Caco-2 (cell line): ENCODE measurements around the gene NUDT13. TPM values are rescaled to one million over a fixed set of nuclear protein-coding genes. Genes with fewer than 3 reads are reported as not detected.

Experiments used
- BruUV-seq: library from RNA; stranded (reverse); fragments of 400-500 nt; replicated peaks from 2 replicates; lab custom pipeline; 2021; lab: Mats Ljungman, UMichigan
- CTCF ChIA-PET: fragments of 300-600 bp; sonication (Branson Sonifier 250); formaldehyde crosslinking; loops from one replicate; lab custom pipeline; 2022; ENCODE audit warnings: antibody characterized with exemption; lab: Charles Lee
- POLR2A ChIA-PET: fragments of 300-600 bp; sonication (Branson Sonifier 250); formaldehyde crosslinking; loops from one replicate; lab custom pipeline; 2022; ENCODE audit warnings: antibody characterized with exemption; lab: Charles Lee
- DNase-seq, 2 experiments: peaks; one replicate each; pipeline versions ENCODE4 v3.0.0 to v3.0.0-alpha.2; 2020 to 2022
- H3K27me3 ChIP-seq: replicated peaks from 2 replicates; pipeline ENCODE4 v1.6.0; 2011; ENCODE audit warnings: low read length; ENCODE audit not compliant: control insufficient read depth, insufficient read depth
- H3K36me3 ChIP-seq: 2 replicates; pipeline ENCODE4 v1.5.1; 2011; ENCODE audit warnings: low read length; ENCODE audit not compliant: control insufficient read depth, insufficient read depth
- H3K4me1 ChIP-seq: fragments of 250-450 bp; sonication (Bioruptor Pico); 2 replicates; pipeline ENCODE4 v1.5.1; 2020; ENCODE audit warnings: mild to moderate bottlenecking
- H3K4me3 ChIP-seq: 2 replicates; pipeline ENCODE4 v1.5.1; 2011; ENCODE audit warnings: low read depth, mild to moderate bottlenecking, control low read depth, low read length
- H3K9me3 ChIP-seq: fragments of 250-450 bp; sonication (Bioruptor Pico); 2 replicates; pipeline ENCODE4 v1.5.1; 2020; ENCODE audit warnings: mild to moderate bottlenecking, moderate library complexity
- H3K27ac Mint-ChIP-seq: one replicate; pipeline ENCODE4 v1.8.0; 2022; ENCODE audit warnings: mixed read lengths; ENCODE audit not compliant: unreplicated experiment
- H3K27me3 Mint-ChIP-seq: one replicate; pipeline ENCODE4 v1.8.0; 2022; ENCODE audit warnings: mixed read lengths; ENCODE audit not compliant: insufficient read depth, unreplicated experiment
- H3K36me3 Mint-ChIP-seq: one replicate; pipeline ENCODE4 v1.8.0; 2022; ENCODE audit warnings: mild to moderate bottlenecking, mixed read lengths; ENCODE audit not compliant: insufficient read depth, unreplicated experiment
- H3K4me1 Mint-ChIP-seq: one replicate; pipeline ENCODE4 v1.8.0; 2022; ENCODE audit warnings: low read depth, mixed read lengths; ENCODE audit not compliant: unreplicated experiment
- H3K4me3 Mint-ChIP-seq: one replicate; pipeline ENCODE4 v1.8.0; 2022; ENCODE audit warnings: mild to moderate bottlenecking, moderate library complexity, mixed read lengths; ENCODE audit not compliant: unreplicated experiment
- H3K9me3 Mint-ChIP-seq: one replicate; pipeline ENCODE4 v1.8.0; 2022; ENCODE audit warnings: mixed read lengths; ENCODE audit not compliant: unreplicated experiment
- intact Hi-C: fragments of 100-400 bp; cut with micrococcal nuclease; formaldehyde crosslinking; loops from one replicate; pipeline ENCODE4 v1.10.0; 2022; ENCODE audit not compliant: unreplicated experiment
- total RNA-seq: library from RNA; stranded (reverse); gene quantifications from 2 replicates; pipeline ENCODE4 v1.2.3, GENCODE V29; 2022
- TF ChIP-seq, protein P1 (sequence below), 2 experiments: fragments of 200-600 bp in 1 of 2; IDR thresholded peaks; 1 replicate in 1 of 2; 2 replicates in 1 of 2; pipeline versions ENCODE4 v1.5.1 to v1.8.0; 2011 to 2022; ENCODE audit warnings: antibody characterized with exemption in 1 of 2, control low read depth in 1 of 2, inconsistent platforms in 1 of 2, low read depth in 1 of 2, low read length in 1 of 2, mild to moderate bottlenecking in 1 of 2, moderate library complexity in 1 of 2; ENCODE audit not compliant: insufficient read depth in 1 of 2, severe bottlenecking in 1 of 2, unreplicated experiment in 1 of 2

Gene NUDT13
- total RNA-seq, 1 experiment from 2014 or later = 6.5 TPM

DNA sequence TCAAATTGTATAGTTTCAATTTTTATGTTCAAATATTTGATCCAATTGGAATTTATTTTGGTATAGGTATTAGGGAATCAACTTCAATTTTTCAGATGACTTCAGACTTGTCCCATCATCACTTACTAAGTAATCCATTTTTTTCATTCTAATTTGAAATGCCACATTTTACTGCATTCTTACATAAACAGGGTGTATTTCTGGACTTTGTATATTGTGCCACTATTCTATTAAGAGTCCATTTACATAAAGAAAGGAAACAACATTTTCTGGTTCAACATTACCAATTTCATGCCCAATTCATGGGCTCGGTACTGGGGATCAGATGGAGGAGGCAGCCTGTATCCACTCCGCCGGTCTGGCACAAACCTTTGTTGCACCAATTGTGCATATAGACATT is 41.8 kb downstream of the NUDT13 start:
- H3K4me3 Mint-ChIP-seq = no peak overlapping the region
- peaks cover 3% of the 10 kb centered on the region for H3K36me3 ChIP-seq
- H3K4me1 ChIP-seq = peaks cover 5% of the 10 kb centered on the region
- ChIA-PET CTCF (no interaction called here), POLR2A (no interaction called here)
- H3K27me3 Mint-ChIP-seq = no peaks in the 10 kb centered on the region
- H3K4me1 Mint-ChIP-seq = peaks cover 7% of the 10 kb centered on the region
- H3K36me3 Mint-ChIP-seq = peaks cover 78% of the 10 kb centered on the region
- TF ChIP-seq, protein P1, sequence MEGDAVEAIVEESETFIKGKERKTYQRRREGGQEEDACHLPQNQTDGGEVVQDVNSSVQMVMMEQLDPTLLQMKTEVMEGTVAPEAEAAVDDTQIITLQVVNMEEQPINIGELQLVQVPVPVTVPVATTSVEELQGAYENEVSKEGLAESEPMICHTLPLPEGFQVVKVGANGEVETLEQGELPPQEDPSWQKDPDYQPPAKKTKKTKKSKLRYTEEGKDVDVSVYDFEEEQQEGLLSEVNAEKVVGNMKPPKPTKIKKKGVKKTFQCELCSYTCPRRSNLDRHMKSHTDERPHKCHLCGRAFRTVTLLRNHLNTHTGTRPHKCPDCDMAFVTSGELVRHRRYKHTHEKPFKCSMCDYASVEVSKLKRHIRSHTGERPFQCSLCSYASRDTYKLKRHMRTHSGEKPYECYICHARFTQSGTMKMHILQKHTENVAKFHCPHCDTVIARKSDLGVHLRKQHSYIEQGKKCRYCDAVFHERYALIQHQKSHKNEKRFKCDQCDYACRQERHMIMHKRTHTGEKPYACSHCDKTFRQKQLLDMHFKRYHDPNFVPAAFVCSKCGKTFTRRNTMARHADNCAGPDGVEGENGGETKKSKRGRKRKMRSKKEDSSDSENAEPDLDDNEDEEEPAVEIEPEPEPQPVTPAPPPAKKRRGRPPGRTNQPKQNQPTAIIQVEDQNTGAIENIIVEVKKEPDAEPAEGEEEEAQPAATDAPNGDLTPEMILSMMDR (IDR thresholded peaks at IDR 0.05; ENCODE audit: insufficient read depth in 1 of 2, low read depth in 1 of 2, low read length in 1 of 2, severe bottlenecking in 1 of 2, unreplicated experiment in 1 of 2) = no peak
- BruUV-seq = no TSS peak
- no peak for DNase-seq
- no peaks in the 10 kb centered on the region for H3K27me3 ChIP-seq
- no peaks in the 10 kb centered on the region for H3K9me3 Mint-ChIP-seq
- intact Hi-C loops = no loop called here
- no peaks in the 10 kb centered on the region for H3K9me3 ChIP-seq
- H3K4me3 ChIP-seq = no peak overlapping the region
- no peak overlapping the region for H3K27ac Mint-ChIP-seq

DNA sequence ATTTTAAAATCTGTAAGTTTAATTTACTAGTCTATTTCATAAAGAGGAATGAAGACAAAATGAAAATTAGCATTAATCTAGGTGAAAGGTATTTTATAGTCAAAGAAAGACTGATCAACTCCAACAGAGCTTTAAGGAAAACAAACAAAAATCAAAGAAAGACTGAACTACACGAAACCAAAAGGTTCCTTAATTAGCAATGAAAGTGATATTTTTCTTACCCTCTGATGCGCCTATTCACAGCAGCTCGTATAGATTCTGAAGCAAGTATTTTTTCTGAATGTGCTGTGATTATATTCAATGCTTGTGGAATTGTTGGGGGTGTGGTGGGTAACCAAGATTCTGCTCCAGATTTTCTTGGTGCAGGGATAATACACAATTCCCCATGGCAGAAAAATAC is 45.8 kb downstream of the NUDT13 start:
- Mint-ChIP-seq H3K9me3 (no peaks in the 10 kb centered on the region), H3K36me3 (peaks cover 65% of the 10 kb centered on the region), H3K4me1 (peaks cover 10% of the 10 kb centered on the region), H3K27ac (no peak overlapping the region), H3K27me3 (no peaks in the 10 kb centered on the region), H3K4me3 (no peak overlapping the region)
- CTCF ChIA-PET = no interaction called here
- peaks cover 2% of the 10 kb centered on the region for H3K36me3 ChIP-seq
- peaks cover 5% of the 10 kb centered on the region for H3K4me1 ChIP-seq
- no peak for DNase-seq
- H3K4me3 ChIP-seq = no peak overlapping the region
- POLR2A ChIA-PET = no interaction called here
- no TSS peak for BruUV-seq
- H3K27me3 ChIP-seq = no peaks in the 10 kb centered on the region
- H3K9me3 ChIP-seq = no peaks in the 10 kb centered on the region
- intact Hi-C loops = no loop called here
- TF ChIP-seq, protein P1 (IDR thresholded peaks at IDR 0.05; ENCODE audit: insufficient read depth in 1 of 2, low read depth in 1 of 2, low read length in 1 of 2, severe bottlenecking in 1 of 2, unreplicated experiment in 1 of 2) = no peak

DNA sequence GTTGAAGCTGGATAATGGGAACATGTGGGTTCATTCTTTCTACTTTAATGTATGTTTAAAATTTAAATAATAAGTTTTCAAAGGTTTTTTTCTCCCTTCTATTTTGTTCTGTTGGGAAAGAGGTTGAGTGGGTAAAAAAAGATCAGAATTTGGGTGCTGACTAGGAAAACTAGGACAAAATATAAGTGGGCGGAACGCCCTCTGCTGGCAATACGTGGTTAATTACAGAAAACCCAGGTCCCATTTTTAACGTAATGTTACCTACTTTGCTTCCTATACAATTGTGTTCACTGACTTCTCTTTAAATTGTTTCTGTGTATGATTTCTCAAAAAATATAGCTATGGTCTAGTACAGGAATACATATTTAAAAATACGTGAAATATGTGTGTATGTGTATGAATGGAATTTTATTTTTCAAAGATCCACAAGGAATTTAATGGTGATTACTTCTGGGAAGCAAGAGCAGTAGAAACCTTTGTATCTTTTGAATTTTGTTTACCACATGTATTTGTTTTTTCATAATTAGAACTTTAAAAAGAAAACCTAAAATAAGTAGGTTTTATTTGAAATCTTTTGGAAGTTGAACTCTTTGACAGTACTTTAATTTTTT is 48.9 kb downstream of the NUDT13 start:
- POLR2A ChIA-PET = interaction anchor here (0.6 to 0.7 kb wide), 2 partner anchors 9 to 14 kb away, joined by 3 to 5 read pairs; partner anchors contain the start of genes ECD and FAM149B1

More for the DNA sequence above, 48.9 kb downstream of the NUDT13 start:
- H3K9me3 ChIP-seq = no peaks in the 10 kb centered on the region
- CTCF ChIA-PET = interaction anchor here (2.2 kb wide), 1 partner anchor 63 kb away, joined by 22 read pairs; the partner anchor contains the start of gene P4HA1
- peaks cover 4% of the 10 kb centered on the region; the same call in 1 of the 2 replicates for H3K36me3 ChIP-seq
- H3K4me3 ChIP-seq = no peak overlapping the region
- intact Hi-C loops = loop anchor here (1.0 kb wide), 1 partner anchor 63 kb away; the partner anchor contains the start of gene P4HA1
- peaks cover 5% of the 10 kb centered on the region for H3K4me1 ChIP-seq
- TSS peak; percentile 12 for BruUV-seq
- Mint-ChIP-seq H3K27me3 (no peaks in the 10 kb centered on the region), H3K9me3 (no peaks in the 10 kb centered on the region), H3K4me1 (peaks cover 14% of the 10 kb centered on the region), H3K36me3 (peaks cover 60% of the 10 kb centered on the region), H3K4me3 (no peak overlapping the region), H3K27ac (no peak overlapping the region)
- DNase-seq = peak; percentile 59 to 80
- TF ChIP-seq, protein P1 (IDR thresholded peaks at IDR 0.05; ENCODE audit: insufficient read depth in 1 of 2, low read depth in 1 of 2, low read length in 1 of 2, severe bottlenecking in 1 of 2, unreplicated experiment in 1 of 2) = peak; percentile 89
- H3K27me3 ChIP-seq = no peaks in the 10 kb centered on the region
